ENCODE results near the gene ADARB2. TPM values are rescaled to one million over a fixed set of nuclear protein-coding genes. Genes with fewer than 3 reads are reported as not detected.

The ADARB2 gene
- total RNA-seq, 2 donors from 2014 or later: 8.0 to 12.2 TPM

- TF ChIP-seq CTCF (IDR thresholded peaks at IDR 0.05) (no peak), POLR2A (IDR thresholded peaks at IDR 0.05) (no peak)
- Histone ChIP-seq H3K27ac (no peak overlapping the region), H3K9me3 (no peaks in the 10 kb centered on the region), H3K4me3 (no peak overlapping the region), H3K4me1 (no peaks in the 10 kb centered on the region), H3K36me3 (replicated peaks in 1 of 2; ENCODE audit: insufficient read depth in 1 of 2, low read depth in 2 of 2) (no peaks in the 10 kb centered on the region), H3K27me3 (no peaks in the 10 kb centered on the region)
- ATAC-seq (no peak), DNase-seq (no peak)
- intact Hi-C loops (cut with DNase I): no loop called here
- 18 to 30% methylated on average over 14 of the region's 14 CpGs for WGBS, 2 donors
Measured at GRCh38 chr10:1377740-1378397, 359.5 kb downstream of the ADARB2 start.

- Histone ChIP-seq H3K27ac (no peak overlapping the region), H3K4me3 (no peak overlapping the region), H3K27me3 (no peaks in the 10 kb centered on the region), H3K9me3 (no peaks in the 10 kb centered on the region), H3K36me3 (replicated peaks in 1 of 2; ENCODE audit: insufficient read depth in 1 of 2, low read depth in 2 of 2) (no peaks in the 10 kb centered on the region), H3K4me1 (no peaks in the 10 kb centered on the region)
- no peak for ATAC-seq
- DNase-seq: no peak
- intact Hi-C loops (cut with DNase I): no loop called here
- WGBS, 2 donors: 61 to 71% methylated on average over 3 to 6 of the region's 6 CpGs
- no peak for TF ChIP-seq CTCF (IDR thresholded peaks at IDR 0.05)
- no peak for TF ChIP-seq POLR2A (IDR thresholded peaks at IDR 0.05)
Measured at GRCh38 chr10:1377231-1377630, 360.1 kb downstream of the ADARB2 start.

- intact Hi-C loops (cut with DNase I): no loop called here
- H3K9me3 ChIP-seq: no peaks in the 10 kb centered on the region
- no peaks in the 10 kb centered on the region for H3K36me3 ChIP-seq (replicated peaks in 1 of 2; ENCODE audit: insufficient read depth in 1 of 2, low read depth in 2 of 2)
- H3K4me1 ChIP-seq: no peaks in the 10 kb centered on the region
- TF ChIP-seq CTCF (IDR thresholded peaks at IDR 0.05): no peak
- no peak for TF ChIP-seq POLR2A (IDR thresholded peaks at IDR 0.05)
- H3K27ac ChIP-seq: no peak overlapping the region
- no peak overlapping the region for H3K4me3 ChIP-seq
- H3K27me3 ChIP-seq: no peaks in the 10 kb centered on the region
- ATAC-seq (no peak), DNase-seq (no peak)
- WGBS, 2 donors: 54 to 57% methylated on average over 8 to 11 of the region's 11 CpGs
Measured at GRCh38 chr10:1376384-1376945, 360.9 kb downstream of the ADARB2 start.

GRCh38 chr10:1375346-1376170, 361.8 kb downstream of the ADARB2 start:
- H3K9me3 ChIP-seq: no peaks in the 10 kb centered on the region
- 75 to 76% methylated on average over 23 to 27 of the region's 27 CpGs for WGBS, 2 donors
- intact Hi-C loops (cut with DNase I): no loop called here
- H3K36me3 ChIP-seq (replicated peaks in 1 of 2; ENCODE audit: insufficient read depth in 1 of 2, low read depth in 2 of 2): no peaks in the 10 kb centered on the region
- no peaks in the 10 kb centered on the region for H3K27me3 ChIP-seq
- H3K4me3 ChIP-seq: no peak overlapping the region
- DNase-seq (no peak), ATAC-seq (no peak)
- TF ChIP-seq POLR2A (IDR thresholded peaks at IDR 0.05): no peak
- TF ChIP-seq CTCF (IDR thresholded peaks at IDR 0.05): no peak
- H3K4me1 ChIP-seq: no peaks in the 10 kb centered on the region
- no peak overlapping the region for H3K27ac ChIP-seq
